ENCODE results near the gene CRIP1. TPM values are rescaled to one million over a fixed set of nuclear protein-coding genes. Genes with fewer than 3 reads are reported as not detected.

Gene CRIP1
- total and polyA plus RNA-seq, 5 donors from 2014 or later, result 558 to 2,243 (median 1,172) TPM

DNA sequence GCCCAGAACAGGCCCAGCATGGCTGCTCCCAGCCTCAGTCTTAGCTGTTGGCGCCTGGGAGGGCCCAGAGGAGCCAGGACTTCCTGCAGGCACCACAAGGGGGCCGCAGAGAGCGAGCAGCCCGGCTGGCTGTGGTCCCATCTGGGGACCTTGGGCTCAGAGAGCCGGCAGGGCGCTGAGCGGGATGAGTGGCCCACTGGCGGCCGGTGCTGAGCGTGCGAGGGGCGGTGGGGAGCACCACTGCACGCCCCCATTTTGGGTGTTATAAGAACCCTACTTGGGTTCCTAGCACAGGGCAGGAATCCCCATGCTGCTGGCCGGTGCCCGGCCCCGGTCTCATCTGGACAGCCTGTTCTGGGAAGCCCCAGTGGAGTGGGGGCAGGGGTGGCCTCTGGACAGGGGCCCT lies 38.0 kb upstream of the CRIP1 start:
- DNase-seq (peak; percentile 44 to 60 (median 55)), ATAC-seq (ENCODE audit: low read depth in 2 of 2) (peak; percentile 75 to 76)
- H3K4me3 Mint-ChIP-seq, result no peak overlapping the region
- no peaks in the 10 kb centered on the region for H3K27me3 Mint-ChIP-seq
- Histone ChIP-seq H3K36me3 (ENCODE audit: control insufficient read depth, insufficient read depth, low read length) (peaks cover 14% of the 10 kb centered on the region), H3K4me3 (ENCODE audit: low read depth, low read length) (no peak overlapping the region), H3K27me3 (ENCODE audit: control insufficient read depth, insufficient read depth, low read length) (no peaks in the 10 kb centered on the region), H3K4me1 (ENCODE audit: control insufficient read depth, insufficient read depth, low read length, poor library complexity, severe bottlenecking) (peaks cover 7% of the 10 kb centered on the region), H3K27ac (ENCODE audit: insufficient read depth, low read length, poor library complexity, severe bottlenecking) (no peak overlapping the region), H3K9me3 (ENCODE audit: control insufficient read depth in 2 of 2, low read length in 2 of 2) (no peaks in the 10 kb centered on the region)
- no peak overlapping the region for H3K27ac Mint-ChIP-seq
- H3K36me3 Mint-ChIP-seq, result peaks cover 5% of the 10 kb centered on the region
- H3K9me3 Mint-ChIP-seq, result no peaks in the 10 kb centered on the region
- peaks cover 0 to 2% (median under 1%) of the 10 kb centered on the region in 4 donors for H3K4me1 Mint-ChIP-seq

- Mint-ChIP-seq H3K27me3 (no peaks in the 10 kb centered on the region), H3K36me3 (peaks cover 5% of the 10 kb centered on the region), H3K4me1 (peaks cover 0 to 2% (median under 1%) of the 10 kb centered on the region in 4 donors), H3K4me3 (no peak overlapping the region), H3K9me3 (no peaks in the 10 kb centered on the region), H3K27ac (no peak overlapping the region)
- DNase-seq (no peak), ATAC-seq (ENCODE audit: low read depth in 2 of 2) (no peak)
- H3K27ac ChIP-seq (ENCODE audit: insufficient read depth, low read length, poor library complexity, severe bottlenecking), result no peak overlapping the region
- H3K9me3 ChIP-seq (ENCODE audit: control insufficient read depth in 2 of 2, low read length in 2 of 2), result no peaks in the 10 kb centered on the region
- H3K4me1 ChIP-seq (ENCODE audit: control insufficient read depth, insufficient read depth, low read length, poor library complexity, severe bottlenecking), result peaks cover 7% of the 10 kb centered on the region
- H3K4me3 ChIP-seq (ENCODE audit: low read depth, low read length), result no peak overlapping the region
- H3K36me3 ChIP-seq (ENCODE audit: control insufficient read depth, insufficient read depth, low read length), result peaks cover 14% of the 10 kb centered on the region
- no peaks in the 10 kb centered on the region for H3K27me3 ChIP-seq (ENCODE audit: control insufficient read depth, insufficient read depth, low read length)
These were observed 37.2 kb upstream of the CRIP1 start for GRCh38 chr14:105449276-105450122.

DNA sequence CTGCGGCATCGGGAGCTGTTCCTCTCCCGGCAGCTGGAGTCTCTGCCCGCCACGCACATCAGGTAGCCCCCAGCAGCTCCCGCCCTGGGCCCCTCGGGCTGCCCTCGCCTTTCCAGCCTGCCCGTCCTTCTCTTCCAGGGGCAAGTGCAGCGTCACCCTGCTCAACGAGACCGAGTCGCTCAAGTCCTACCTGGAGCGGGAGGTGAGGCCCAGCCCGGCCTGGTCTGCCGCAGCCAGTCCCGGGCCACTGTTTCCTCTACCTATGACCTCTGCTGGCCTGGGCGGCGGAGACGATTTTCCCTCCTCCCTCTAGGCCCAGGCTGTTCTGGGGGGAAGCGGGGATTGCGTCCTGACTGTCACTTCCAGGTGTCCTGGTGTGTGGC lies 36.6 kb upstream of the CRIP1 start:
- Histone ChIP-seq H3K27ac (ENCODE audit: insufficient read depth, low read length, poor library complexity, severe bottlenecking) (no peak overlapping the region), H3K4me1 (ENCODE audit: control insufficient read depth, insufficient read depth, low read length, poor library complexity, severe bottlenecking) (peaks cover 7% of the 10 kb centered on the region), H3K9me3 (ENCODE audit: control insufficient read depth in 2 of 2, low read length in 2 of 2) (no peaks in the 10 kb centered on the region), H3K27me3 (ENCODE audit: control insufficient read depth, insufficient read depth, low read length) (no peaks in the 10 kb centered on the region), H3K4me3 (ENCODE audit: low read depth, low read length) (no peak overlapping the region), H3K36me3 (ENCODE audit: control insufficient read depth, insufficient read depth, low read length) (peaks cover 14% of the 10 kb centered on the region)
- Mint-ChIP-seq H3K4me3 (no peak overlapping the region), H3K4me1 (peaks cover 0 to 2% (median under 1%) of the 10 kb centered on the region in 4 donors), H3K36me3 (peaks cover 5% of the 10 kb centered on the region), H3K27ac (no peak overlapping the region), H3K9me3 (no peaks in the 10 kb centered on the region), H3K27me3 (no peaks in the 10 kb centered on the region)
- no peak for DNase-seq
- no peak for ATAC-seq (ENCODE audit: low read depth in 2 of 2)

GRCh38 chr14:105450864-105451720 lies 35.6 kb upstream of the CRIP1 start:
- Mint-ChIP-seq H3K4me1 (peaks cover 0 to 2% (median under 1%) of the 10 kb centered on the region in 4 donors), H3K9me3 (no peaks in the 10 kb centered on the region), H3K36me3 (peaks cover 8% of the 10 kb centered on the region), H3K27me3 (no peaks in the 10 kb centered on the region), H3K4me3 (no peak overlapping the region), H3K27ac (no peak overlapping the region)
- Histone ChIP-seq H3K4me3 (ENCODE audit: low read depth, low read length) (no peak overlapping the region), H3K9me3 (ENCODE audit: control insufficient read depth in 2 of 2, low read length in 2 of 2) (no peaks in the 10 kb centered on the region), H3K4me1 (ENCODE audit: control insufficient read depth, insufficient read depth, low read length, poor library complexity, severe bottlenecking) (peaks cover 7% of the 10 kb centered on the region), H3K27ac (ENCODE audit: insufficient read depth, low read length, poor library complexity, severe bottlenecking) (no peak overlapping the region), H3K27me3 (ENCODE audit: control insufficient read depth, insufficient read depth, low read length) (no peaks in the 10 kb centered on the region), H3K36me3 (ENCODE audit: control insufficient read depth, insufficient read depth, low read length) (peaks cover 19% of the 10 kb centered on the region)
- no peak for DNase-seq
- ATAC-seq (ENCODE audit: low read depth in 2 of 2), result no peak

DNA sequence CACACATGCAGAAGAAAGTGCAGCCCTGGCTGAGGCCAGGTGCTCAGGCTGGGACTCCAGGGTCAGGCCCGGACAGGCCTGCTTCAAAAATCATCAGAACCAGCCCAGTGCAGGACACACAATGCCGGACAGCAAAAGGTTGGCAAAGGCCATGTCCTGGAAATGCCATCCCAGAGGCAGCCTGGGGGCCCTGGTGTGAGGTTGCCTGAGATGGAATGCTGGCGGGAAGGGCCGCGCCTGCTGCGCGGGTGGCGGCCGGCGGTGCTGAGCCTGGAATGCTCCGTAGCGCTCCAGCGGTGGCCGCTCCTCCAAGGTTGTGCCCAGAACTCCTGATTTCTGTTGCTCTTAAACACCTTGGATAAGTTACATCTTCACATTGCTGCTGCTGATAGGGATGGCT lies 33.7 kb upstream of the CRIP1 start:
- peaks cover 8% of the 10 kb centered on the region for H3K36me3 Mint-ChIP-seq
- no peak overlapping the region for H3K4me3 ChIP-seq (ENCODE audit: low read depth, low read length)
- H3K4me3 Mint-ChIP-seq, result no peak overlapping the region
- no peak for DNase-seq
- H3K27ac Mint-ChIP-seq, result no peak overlapping the region
- peaks cover 19% of the 10 kb centered on the region for H3K36me3 ChIP-seq (ENCODE audit: control insufficient read depth, insufficient read depth, low read length)
- H3K9me3 ChIP-seq (ENCODE audit: control insufficient read depth in 2 of 2, low read length in 2 of 2), result no peaks in the 10 kb centered on the region
- ATAC-seq (ENCODE audit: low read depth in 2 of 2), result no peak
- H3K27ac ChIP-seq (ENCODE audit: insufficient read depth, low read length, poor library complexity, severe bottlenecking), result no peak overlapping the region
- peaks cover 0 to 2% (median under 1%) of the 10 kb centered on the region in 4 donors for H3K4me1 Mint-ChIP-seq
- H3K4me1 ChIP-seq (ENCODE audit: control insufficient read depth, insufficient read depth, low read length, poor library complexity, severe bottlenecking), result peaks cover 7% of the 10 kb centered on the region
- no peaks in the 10 kb centered on the region for H3K9me3 Mint-ChIP-seq
- H3K27me3 ChIP-seq (ENCODE audit: control insufficient read depth, insufficient read depth, low read length), result no peaks in the 10 kb centered on the region
- H3K27me3 Mint-ChIP-seq, result no peaks in the 10 kb centered on the region

GRCh38 chr14:105453847-105454246 lies 32.8 kb upstream of the CRIP1 start:
- Mint-ChIP-seq H3K4me3 (no peak overlapping the region), H3K9me3 (no peaks in the 10 kb centered on the region), H3K4me1 (peaks cover 0 to 2% (median under 1%) of the 10 kb centered on the region in 4 donors), H3K36me3 (peaks cover 8% of the 10 kb centered on the region), H3K27ac (no peak overlapping the region), H3K27me3 (no peaks in the 10 kb centered on the region)
- ATAC-seq (ENCODE audit: low read depth in 2 of 2) (no peak), DNase-seq (no peak)
- Histone ChIP-seq H3K27ac (ENCODE audit: insufficient read depth, low read length, poor library complexity, severe bottlenecking) (no peak overlapping the region), H3K27me3 (ENCODE audit: control insufficient read depth, insufficient read depth, low read length) (no peaks in the 10 kb centered on the region), H3K9me3 (ENCODE audit: control insufficient read depth in 2 of 2, low read length in 2 of 2) (no peaks in the 10 kb centered on the region), H3K36me3 (ENCODE audit: control insufficient read depth, insufficient read depth, low read length) (peaks cover 19% of the 10 kb centered on the region), H3K4me1 (ENCODE audit: control insufficient read depth, insufficient read depth, low read length, poor library complexity, severe bottlenecking) (peaks cover under 1% of the 10 kb centered on the region), H3K4me3 (ENCODE audit: low read depth, low read length) (no peak overlapping the region)

- H3K4me3 Mint-ChIP-seq, result no peak overlapping the region
- no peaks in the 10 kb centered on the region for H3K27me3 Mint-ChIP-seq
- Histone ChIP-seq H3K27me3 (ENCODE audit: control insufficient read depth, insufficient read depth, low read length) (no peaks in the 10 kb centered on the region), H3K9me3 (ENCODE audit: control insufficient read depth in 2 of 2, low read length in 2 of 2) (no peaks in the 10 kb centered on the region), H3K4me3 (ENCODE audit: low read depth, low read length) (no peak overlapping the region), H3K36me3 (ENCODE audit: control insufficient read depth, insufficient read depth, low read length) (peaks cover 16% of the 10 kb centered on the region), H3K27ac (ENCODE audit: insufficient read depth, low read length, poor library complexity, severe bottlenecking) (no peak overlapping the region), H3K4me1 (ENCODE audit: control insufficient read depth, insufficient read depth, low read length, poor library complexity, severe bottlenecking) (no peaks in the 10 kb centered on the region)
- no peak overlapping the region for H3K27ac Mint-ChIP-seq
- peaks cover 8% of the 10 kb centered on the region for H3K36me3 Mint-ChIP-seq
- no peaks in the 10 kb centered on the region for H3K9me3 Mint-ChIP-seq
- H3K4me1 Mint-ChIP-seq, result peaks cover 0 to 2% (median under 1%) of the 10 kb centered on the region in 4 donors
- DNase-seq (no peak), ATAC-seq (ENCODE audit: low read depth in 2 of 2) (no peak)
These were observed 31.5 kb upstream of the CRIP1 start for GRCh38 chr14:105455086-105455640.

Measured in CD4-positive, CD25-positive, alpha-beta regulatory T cell (primary cell).